WTC11 (cell line): ENCODE measurements around the gene SH3PXD2A.

Experiments used
- CBFB ChIP-seq: sonication (generic); formaldehyde crosslinking; IDR thresholded peaks from 2 replicates; pipeline ENCODE4 v1.8.1; 2022; ENCODE audit warnings: mild to moderate bottlenecking, low read depth, missing genetic modification reagents
- CREM ChIP-seq: sonication (generic); formaldehyde crosslinking; IDR thresholded peaks from 2 replicates; pipeline ENCODE4 v1.8.1; 2022; ENCODE audit warnings: mild to moderate bottlenecking, missing genetic modification reagents, moderate library complexity
- CTCF ChIP-seq: fragments of 200-600 bp; IDR thresholded peaks from 2 replicates; pipeline ENCODE4 v1.8.0; 2022; ENCODE audit warnings: antibody characterized with exemption
- ERG ChIP-seq: fragments of 250-450 bp; sonication (Bioruptor Pico); IDR thresholded peaks from 2 replicates; pipeline ENCODE4 v1.8.0; 2021; ENCODE audit warnings: mild to moderate bottlenecking
- ETV6 ChIP-seq: sonication (generic); formaldehyde crosslinking; IDR thresholded peaks from 2 replicates; pipeline ENCODE4 v1.8.1; 2022; ENCODE audit warnings: mild to moderate bottlenecking, missing genetic modification reagents
- NFE2L1 ChIP-seq: sonication (generic); formaldehyde crosslinking; IDR thresholded peaks from 2 replicates; pipeline ENCODE4 v1.8.1; 2023; ENCODE audit warnings: missing genetic modification reagents
- NFYB ChIP-seq: sonication (generic); formaldehyde crosslinking; conservative IDR thresholded peaks from 2 replicates; pipeline ENCODE4 v1.8.0; 2022; ENCODE audit warnings: low read depth, missing genetic modification reagents
- ZNF671 ChIP-seq: fragments of 250-450 bp; sonication (Bioruptor Pico); IDR thresholded peaks from 2 replicates; pipeline ENCODE4 v1.8.0; 2021; ENCODE audit warnings: mild to moderate bottlenecking
- TF ChIP-seq, protein P1 (sequence below): sonication (generic); formaldehyde crosslinking; IDR thresholded peaks from 2 replicates; pipeline ENCODE4 v1.8.0; 2023; ENCODE audit warnings: missing genetic modification reagents, mild to moderate bottlenecking, borderline replicate concordance
- TF ChIP-seq, protein P2 (sequence below): sonication (generic); formaldehyde crosslinking; IDR thresholded peaks from 2 replicates; pipeline ENCODE4 v1.8.0; 2022; ENCODE audit warnings: mild to moderate bottlenecking, missing genetic modification reagents

GRCh38 chr10:103564116-103564501 is 291.3 kb downstream of the SH3PXD2A start:
- TF ChIP-seq ZNF671 (CRISPR knock-in tag) (no peak), CTCF (no peak), ETV6 (no peak), NFYB (no peak), ERG (CRISPR knock-in tag) (no peak), CREM (no peak), NFE2L1 (no peak), CBFB (no peak)
- TF ChIP-seq, protein P1, sequence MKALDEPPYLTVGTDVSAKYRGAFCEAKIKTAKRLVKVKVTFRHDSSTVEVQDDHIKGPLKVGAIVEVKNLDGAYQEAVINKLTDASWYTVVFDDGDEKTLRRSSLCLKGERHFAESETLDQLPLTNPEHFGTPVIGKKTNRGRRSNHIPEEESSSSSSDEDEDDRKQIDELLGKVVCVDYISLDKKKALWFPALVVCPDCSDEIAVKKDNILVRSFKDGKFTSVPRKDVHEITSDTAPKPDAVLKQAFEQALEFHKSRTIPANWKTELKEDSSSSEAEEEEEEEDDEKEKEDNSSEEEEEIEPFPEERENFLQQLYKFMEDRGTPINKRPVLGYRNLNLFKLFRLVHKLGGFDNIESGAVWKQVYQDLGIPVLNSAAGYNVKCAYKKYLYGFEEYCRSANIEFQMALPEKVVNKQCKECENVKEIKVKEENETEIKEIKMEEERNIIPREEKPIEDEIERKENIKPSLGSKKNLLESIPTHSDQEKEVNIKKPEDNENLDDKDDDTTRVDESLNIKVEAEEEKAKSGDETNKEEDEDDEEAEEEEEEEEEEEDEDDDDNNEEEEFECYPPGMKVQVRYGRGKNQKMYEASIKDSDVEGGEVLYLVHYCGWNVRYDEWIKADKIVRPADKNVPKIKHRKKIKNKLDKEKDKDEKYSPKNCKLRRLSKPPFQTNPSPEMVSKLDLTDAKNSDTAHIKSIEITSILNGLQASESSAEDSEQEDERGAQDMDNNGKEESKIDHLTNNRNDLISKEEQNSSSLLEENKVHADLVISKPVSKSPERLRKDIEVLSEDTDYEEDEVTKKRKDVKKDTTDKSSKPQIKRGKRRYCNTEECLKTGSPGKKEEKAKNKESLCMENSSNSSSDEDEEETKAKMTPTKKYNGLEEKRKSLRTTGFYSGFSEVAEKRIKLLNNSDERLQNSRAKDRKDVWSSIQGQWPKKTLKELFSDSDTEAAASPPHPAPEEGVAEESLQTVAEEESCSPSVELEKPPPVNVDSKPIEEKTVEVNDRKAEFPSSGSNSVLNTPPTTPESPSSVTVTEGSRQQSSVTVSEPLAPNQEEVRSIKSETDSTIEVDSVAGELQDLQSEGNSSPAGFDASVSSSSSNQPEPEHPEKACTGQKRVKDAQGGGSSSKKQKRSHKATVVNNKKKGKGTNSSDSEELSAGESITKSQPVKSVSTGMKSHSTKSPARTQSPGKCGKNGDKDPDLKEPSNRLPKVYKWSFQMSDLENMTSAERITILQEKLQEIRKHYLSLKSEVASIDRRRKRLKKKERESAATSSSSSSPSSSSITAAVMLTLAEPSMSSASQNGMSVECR (CRISPR knock-in tag): no peak
- TF ChIP-seq, protein P2, sequence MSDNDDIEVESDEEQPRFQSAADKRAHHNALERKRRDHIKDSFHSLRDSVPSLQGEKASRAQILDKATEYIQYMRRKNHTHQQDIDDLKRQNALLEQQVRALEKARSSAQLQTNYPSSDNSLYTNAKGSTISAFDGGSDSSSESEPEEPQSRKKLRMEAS: no peak
